Left ventricle myocardium inferior (tissue), 1 donor: Measurements from ENCODE around the gene SMG6. TPM values are rescaled to one million over a fixed set of nuclear protein-coding genes. Genes with fewer than 3 reads are reported as not detected.
A peak's percentile ranks its signal among the peaks of the same experiment; 100 is the strongest.

Experiments used
- DNase-seq: peaks from one replicate; pipeline ENCODE4 v3.0.0-alpha.2; 2020
- H3K27ac ChIP-seq: fragments of 200-600 bp; replicated peaks from 2 replicates; pipeline ENCODE4 v1.8.0; 2021
- H3K27me3 ChIP-seq: fragments of 200-600 bp; 2 replicates; pipeline ENCODE4 v1.8.0; 2021; ENCODE audit warnings: low read depth
- H3K36me3 ChIP-seq: fragments of 200-600 bp; 2 replicates; pipeline ENCODE4 v1.8.0; 2021
- H3K4me1 ChIP-seq: fragments of 200-600 bp; 2 replicates; pipeline ENCODE4 v1.8.0; 2021
- H3K4me3 ChIP-seq: fragments of 200-600 bp; 2 replicates; pipeline ENCODE4 v1.8.0; 2021; ENCODE audit warnings: mild to moderate bottlenecking, moderate library complexity
- H3K9me3 ChIP-seq: fragments of 200-600 bp; replicated peaks from 2 replicates; pipeline ENCODE4 v1.8.0; 2021
- intact Hi-C: fragments of 100-400 bp; cut with micrococcal nuclease; formaldehyde crosslinking; loops from one replicate; pipeline ENCODE4 v1.11.0; 2022
- total RNA-seq: library from RNA; stranded (reverse); fragmentation: NEBNext Ultra II Directional; extraction: Animal tissue kit (Norgen Biotek cat#: 25700); gene quantifications from one replicate; pipeline ENCODE4 v1.2.1, GENCODE V29; 2021
- TF ChIP-seq, protein P1 (sequence below): fragments of 200-600 bp; IDR thresholded peaks from 2 replicates; pipeline ENCODE4 v1.8.0; 2021; ENCODE audit warnings: antibody characterized with exemption, mild to moderate bottlenecking, borderline replicate concordance
- donor health status: DM: no; HTN: yes; CAD: no; lungs with severe emphysema.

The SMG6 gene
- total RNA-seq, 1 donor from 2014 or later: 22.1 TPM

- TF ChIP-seq, protein P1, sequence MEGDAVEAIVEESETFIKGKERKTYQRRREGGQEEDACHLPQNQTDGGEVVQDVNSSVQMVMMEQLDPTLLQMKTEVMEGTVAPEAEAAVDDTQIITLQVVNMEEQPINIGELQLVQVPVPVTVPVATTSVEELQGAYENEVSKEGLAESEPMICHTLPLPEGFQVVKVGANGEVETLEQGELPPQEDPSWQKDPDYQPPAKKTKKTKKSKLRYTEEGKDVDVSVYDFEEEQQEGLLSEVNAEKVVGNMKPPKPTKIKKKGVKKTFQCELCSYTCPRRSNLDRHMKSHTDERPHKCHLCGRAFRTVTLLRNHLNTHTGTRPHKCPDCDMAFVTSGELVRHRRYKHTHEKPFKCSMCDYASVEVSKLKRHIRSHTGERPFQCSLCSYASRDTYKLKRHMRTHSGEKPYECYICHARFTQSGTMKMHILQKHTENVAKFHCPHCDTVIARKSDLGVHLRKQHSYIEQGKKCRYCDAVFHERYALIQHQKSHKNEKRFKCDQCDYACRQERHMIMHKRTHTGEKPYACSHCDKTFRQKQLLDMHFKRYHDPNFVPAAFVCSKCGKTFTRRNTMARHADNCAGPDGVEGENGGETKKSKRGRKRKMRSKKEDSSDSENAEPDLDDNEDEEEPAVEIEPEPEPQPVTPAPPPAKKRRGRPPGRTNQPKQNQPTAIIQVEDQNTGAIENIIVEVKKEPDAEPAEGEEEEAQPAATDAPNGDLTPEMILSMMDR: no peak
- peak; percentile 35 for DNase-seq
- Histone ChIP-seq H3K4me1 (peaks cover 73% of the 10 kb centered on the region), H3K27ac (peak overlapping the region; percentile 89), H3K4me3 (no peak overlapping the region), H3K27me3 (no peaks in the 10 kb centered on the region), H3K9me3 (no peaks in the 10 kb centered on the region), H3K36me3 (no peaks in the 10 kb centered on the region)
- intact Hi-C loops: no loop called here
Observed at GRCh38 chr17:2212400-2212981, 91.1 kb downstream of the SMG6 start.

GRCh38 chr17:2211661-2212399 is 91.8 kb downstream of the SMG6 start:
- DNase-seq: no peak
- TF ChIP-seq, protein P1: no peak
- intact Hi-C loops: no loop called here
- Histone ChIP-seq H3K4me3 (no peak overlapping the region), H3K36me3 (no peaks in the 10 kb centered on the region), H3K27ac (peak overlapping the region; percentile 89), H3K9me3 (no peaks in the 10 kb centered on the region), H3K27me3 (no peaks in the 10 kb centered on the region), H3K4me1 (peaks cover 79% of the 10 kb centered on the region)

- no peaks in the 10 kb centered on the region for H3K36me3 ChIP-seq
- DNase-seq: no peak
- H3K4me1 ChIP-seq: peaks cover 71% of the 10 kb centered on the region
- no peaks in the 10 kb centered on the region for H3K27me3 ChIP-seq
- intact Hi-C loops: no loop called here
- H3K4me3 ChIP-seq: no peak overlapping the region
- peak overlapping the region; percentile 89 for H3K27ac ChIP-seq
- TF ChIP-seq, protein P1: no peak
- H3K9me3 ChIP-seq: no peaks in the 10 kb centered on the region
Observed at GRCh38 chr17:2210726-2211125, 92.9 kb downstream of the SMG6 start.

- intact Hi-C loops: no loop called here
- TF ChIP-seq, protein P1: no peak
Observed at GRCh38 chr17:2207815-2208515, 95.6 kb downstream of the SMG6 start.

GRCh38 chr17:2204393-2204792 is 99.2 kb downstream of the SMG6 start:
- Histone ChIP-seq H3K9me3 (no peaks in the 10 kb centered on the region), H3K4me1 (peaks cover 39% of the 10 kb centered on the region), H3K27me3 (no peaks in the 10 kb centered on the region), H3K4me3 (no peak overlapping the region), H3K36me3 (no peaks in the 10 kb centered on the region), H3K27ac (no peak overlapping the region)
- intact Hi-C loops: no loop called here
- TF ChIP-seq, protein P1: no peak
- DNase-seq: no peak

More at GRCh38 chr17:2207815-2208515, 95.6 kb downstream of the SMG6 start:
- peak overlapping the region; percentile 89 for H3K27ac ChIP-seq
- DNase-seq: no peak
- no peaks in the 10 kb centered on the region for H3K9me3 ChIP-seq
- no peaks in the 10 kb centered on the region for H3K36me3 ChIP-seq
- H3K4me1 ChIP-seq: peaks cover 53% of the 10 kb centered on the region
- no peaks in the 10 kb centered on the region for H3K27me3 ChIP-seq
- no peak overlapping the region for H3K4me3 ChIP-seq
